HG03060 (cell line): Measurements from ENCODE around the gene ITGA8.
"Not testable (repeated sequence)": the region's sequence is repeated elsewhere in the genome, so short reads cannot be mapped to it uniquely, and the experiment has no call there.

Experiments
- ATAC-seq: cut with Tn5 transposase; IDR thresholded peaks from one replicate; pipeline ENCODE4 v1.9.1; 2021; ENCODE audit warnings: low read depth, moderate number of reproducible peaks; ENCODE audit not compliant: unreplicated experiment

Gene ITGA8

DNA sequence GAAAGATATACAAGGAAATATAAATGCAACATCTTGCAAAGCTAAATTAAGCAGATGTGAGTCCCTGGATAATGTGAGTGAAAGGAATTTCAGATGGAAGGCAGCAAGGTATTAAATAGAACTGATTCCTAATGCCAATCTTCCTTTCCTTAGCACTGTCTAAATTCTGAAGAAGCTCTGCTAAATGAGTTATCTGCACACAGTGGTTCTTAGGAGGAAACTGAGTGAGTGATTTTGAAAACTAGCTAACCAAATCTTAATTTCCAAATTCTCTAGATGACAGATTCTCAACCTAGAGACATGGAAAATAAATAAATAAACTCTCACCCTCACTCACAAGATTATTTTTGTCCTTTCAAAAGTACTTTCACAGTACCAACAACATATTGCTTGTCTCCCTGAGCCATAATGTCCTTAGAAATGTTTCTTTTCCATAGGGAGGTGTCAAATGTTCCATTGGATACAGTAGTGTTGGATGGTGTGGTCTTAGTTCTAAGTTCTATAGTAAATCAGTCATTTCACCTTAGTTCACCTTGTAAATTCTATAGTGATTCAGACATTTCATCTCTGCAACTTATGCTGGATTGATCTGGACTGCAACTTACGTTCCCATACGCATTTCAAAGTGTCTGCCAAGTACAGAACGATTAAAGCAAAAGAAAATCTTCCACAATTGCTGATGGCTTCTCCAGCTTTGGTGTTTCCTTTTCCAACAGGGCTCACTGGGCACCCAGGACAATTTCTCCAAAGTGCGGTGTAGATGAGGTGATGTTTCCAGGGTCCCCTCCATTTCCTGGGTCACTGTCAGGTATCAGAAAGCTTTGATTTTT is 203.3 kb downstream of the ITGA8 start:
- no peak for ATAC-seq

- no peak for ATAC-seq
These were observed 204.5 kb downstream of the ITGA8 start for GRCh38 chr10:15515202-15515601.

DNA sequence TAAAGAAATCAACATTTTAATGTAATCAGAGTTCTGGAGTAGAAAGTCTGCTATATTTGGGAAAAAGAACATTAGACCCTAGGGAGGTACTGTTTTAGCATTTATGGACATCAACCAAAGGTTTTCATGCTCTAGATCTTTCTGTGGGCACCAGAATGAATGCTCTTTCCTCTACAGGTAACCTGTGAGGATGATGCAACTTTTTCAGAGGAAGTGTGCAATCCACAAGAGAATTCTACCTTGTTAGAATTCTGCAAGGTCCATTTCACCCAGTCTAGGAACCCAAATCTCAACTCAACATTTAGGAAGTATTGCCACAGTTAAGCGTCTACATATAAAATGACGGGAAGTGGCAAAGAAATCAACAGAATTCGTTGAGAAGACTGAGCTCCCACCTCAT is 208.8 kb downstream of the ITGA8 start:
- ATAC-seq, result no peak

GRCh38 chr10:15505329-15505728 is 214.4 kb downstream of the ITGA8 start:
- no peak for ATAC-seq

DNA sequence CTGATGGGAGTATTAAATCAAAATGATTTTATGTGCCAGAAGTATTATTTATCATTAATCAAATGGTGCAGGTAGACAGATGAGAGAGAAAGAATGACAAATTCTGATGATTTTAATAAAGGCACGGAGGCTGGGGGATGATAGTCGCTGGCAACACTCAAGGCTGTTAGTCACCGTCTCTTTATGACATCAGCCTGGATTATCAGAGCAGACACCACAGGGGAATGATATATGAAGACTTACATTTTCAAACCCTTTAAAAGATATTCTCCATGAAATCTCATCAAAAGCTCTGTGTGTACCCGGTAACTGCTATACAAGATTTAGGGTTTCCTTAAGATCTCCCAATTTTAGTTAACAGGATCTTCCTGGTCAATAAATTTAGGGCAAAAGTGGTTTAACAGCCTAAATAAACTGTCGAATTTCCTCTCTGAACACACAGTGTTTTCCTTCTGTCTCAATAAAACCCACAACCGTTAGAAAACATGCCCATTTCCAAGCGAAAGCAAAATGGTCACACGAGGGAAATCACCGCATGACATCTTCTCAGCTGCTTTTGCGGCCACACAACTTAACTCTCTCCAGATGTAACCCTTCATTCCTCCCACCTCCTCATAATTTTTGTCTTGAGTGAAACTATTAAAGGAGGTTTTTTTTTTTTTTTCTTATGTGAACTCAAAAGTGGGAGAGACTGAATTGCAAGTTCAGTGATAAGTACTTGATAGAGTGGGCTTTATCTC is 215.5 kb downstream of the ITGA8 start:
- ATAC-seq, result no peak

GRCh38 chr10:15494850-15495506 is 224.7 kb downstream of the ITGA8 start:
- no peak for ATAC-seq

DNA sequence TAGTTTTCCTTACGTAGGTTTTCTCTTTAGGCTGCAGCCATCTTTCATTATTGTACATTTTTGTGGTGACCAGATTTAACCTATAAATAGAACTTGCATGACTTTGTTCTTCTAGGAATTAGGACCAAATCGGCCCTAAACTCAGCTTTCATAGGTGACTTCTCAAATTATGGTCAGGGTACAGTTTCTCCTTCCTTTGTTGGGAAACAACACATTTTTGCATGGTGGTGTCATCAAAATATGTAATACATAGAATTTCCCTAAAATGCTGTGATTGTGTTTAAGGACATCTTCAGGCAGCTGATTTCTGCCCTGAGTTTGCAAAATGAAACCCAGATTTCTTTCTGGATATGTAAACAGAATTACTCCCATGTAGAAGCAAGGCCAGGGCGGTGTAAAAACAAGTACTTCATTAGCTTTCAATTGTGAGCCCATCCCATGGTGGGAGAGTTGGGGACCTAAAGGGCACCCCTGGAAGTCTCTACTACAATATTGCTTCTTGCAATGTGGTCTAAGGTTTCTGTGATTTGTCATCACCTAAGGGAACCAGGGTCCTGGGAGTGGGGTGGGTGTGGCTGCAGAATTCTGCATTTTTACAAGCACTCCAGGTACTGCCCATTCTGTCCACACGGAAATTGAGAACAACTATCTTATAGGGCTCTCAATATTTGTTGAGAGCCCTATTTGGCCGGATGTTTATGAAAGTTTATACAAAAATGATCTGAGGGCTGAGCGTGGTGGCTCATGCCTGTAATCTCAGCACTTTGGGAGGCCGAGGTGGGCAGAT is 227.7 kb downstream of the ITGA8 start:
- ATAC-seq, result no peak

- ATAC-seq, result no peak
These were observed 230.3 kb downstream of the ITGA8 start for GRCh38 chr10:15489431-15489830.

- ATAC-seq, result no peak
These were observed 232.3 kb downstream of the ITGA8 start for GRCh38 chr10:15487376-15487775.

GRCh38 chr10:15486404-15486803 is 233.3 kb downstream of the ITGA8 start:
- no peak for ATAC-seq

DNA sequence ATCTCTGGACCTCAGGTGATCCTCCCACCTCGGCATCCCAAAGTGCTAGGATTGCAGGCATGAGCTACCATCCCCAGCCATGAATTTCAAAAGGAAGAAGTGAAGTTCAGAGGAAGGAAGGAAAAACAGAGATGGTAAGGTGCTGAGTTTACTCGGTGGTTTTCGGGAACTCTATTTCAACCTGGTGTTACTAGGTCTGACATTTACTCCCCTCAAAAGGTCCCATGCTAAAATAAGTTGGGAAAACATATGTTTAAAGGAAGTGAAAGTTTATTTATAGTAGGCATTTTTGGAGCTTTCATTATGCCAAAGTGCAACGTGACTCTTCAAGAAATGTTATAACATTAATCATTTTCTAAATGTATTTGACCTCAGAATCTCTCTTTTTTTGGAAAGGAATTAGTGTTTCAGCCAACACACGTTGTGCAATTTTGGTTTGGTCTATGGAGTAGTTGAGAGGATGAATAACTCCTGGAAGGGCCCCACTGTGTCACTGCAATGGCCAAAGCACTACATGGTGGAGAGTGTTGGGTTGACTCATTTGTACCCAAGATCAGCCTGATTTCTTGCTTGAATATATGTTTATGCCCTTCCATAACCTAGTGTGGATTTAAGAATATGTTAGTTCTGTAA is 233.9 kb downstream of the ITGA8 start:
- ATAC-seq, result no peak

DNA sequence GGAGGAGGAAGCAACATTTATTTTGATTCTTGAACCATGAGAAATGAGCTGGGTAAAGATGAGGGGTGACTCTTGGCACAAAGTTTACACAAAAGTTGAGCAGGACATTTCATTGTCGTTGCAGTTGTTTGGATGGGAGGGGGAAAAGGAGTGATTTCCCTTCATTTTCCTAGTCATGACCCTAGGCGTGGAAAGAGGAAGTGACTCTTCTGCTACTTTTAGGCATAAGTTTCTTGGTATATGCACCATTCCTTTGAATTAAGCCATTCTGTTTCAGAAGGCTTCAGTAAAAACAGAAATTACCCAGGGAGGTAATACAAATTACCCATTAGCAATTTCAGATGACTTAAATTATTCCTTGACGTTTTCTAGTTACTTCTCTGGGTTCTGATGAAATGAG is 234.7 kb downstream of the ITGA8 start:
- ATAC-seq, result no peak

DNA sequence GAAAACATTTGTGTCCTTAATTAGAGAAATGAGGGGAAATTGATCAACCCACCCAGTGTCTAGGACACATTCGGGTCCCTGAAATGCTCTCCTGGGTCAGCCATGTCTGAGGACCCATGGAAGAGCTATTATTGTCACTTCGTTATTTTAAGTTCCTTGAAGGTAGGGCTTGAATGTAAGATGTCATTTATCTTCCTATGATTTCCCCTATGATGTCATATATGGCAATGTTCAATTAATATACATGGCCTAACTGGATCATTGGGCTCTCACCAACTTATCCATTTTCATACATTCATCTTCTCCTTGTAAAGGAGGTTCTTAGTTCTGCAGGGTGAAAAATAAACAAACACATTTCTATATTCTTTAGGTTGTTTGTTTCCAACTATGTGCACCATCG is 235.6 kb downstream of the ITGA8 start:
- ATAC-seq, result no peak

DNA sequence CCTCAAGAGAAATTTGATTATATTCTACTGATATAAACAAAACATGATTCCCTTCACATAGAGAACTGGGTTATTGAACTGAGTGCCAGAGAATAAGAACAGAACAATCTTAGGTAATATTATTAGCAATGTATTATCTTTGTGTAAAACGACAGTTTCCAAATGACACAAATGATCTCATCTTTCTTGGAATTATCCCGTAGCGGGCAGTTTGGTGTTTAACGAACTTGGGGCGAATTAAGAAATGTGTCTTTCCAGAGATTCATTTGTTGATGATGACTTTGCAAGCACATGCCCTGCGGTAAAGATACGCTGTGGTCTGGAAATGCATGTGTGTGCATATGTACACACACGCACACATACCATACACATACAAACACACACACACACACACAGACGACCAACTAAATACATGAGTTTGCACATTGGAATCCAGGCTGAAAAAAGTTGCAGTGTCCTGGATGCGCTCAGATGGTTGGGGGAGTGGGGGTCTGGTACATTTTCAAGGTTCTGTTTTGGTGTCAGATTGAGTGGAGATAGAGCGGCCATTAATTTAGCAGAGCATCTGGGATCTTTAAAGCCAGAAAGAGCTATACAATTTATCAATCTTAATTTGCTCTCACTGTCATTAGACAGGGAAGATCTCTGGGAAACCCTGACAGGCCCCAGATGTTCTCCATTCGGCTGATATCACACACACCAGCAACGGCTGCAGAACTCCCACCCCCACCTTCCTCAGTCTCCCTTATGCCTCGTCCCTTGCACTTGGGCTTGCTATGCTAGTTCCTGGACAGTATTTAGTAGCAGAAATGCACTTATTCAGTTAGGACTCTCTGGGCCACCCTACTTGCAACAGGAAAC is 236.3 kb downstream of the ITGA8 start:
- ATAC-seq, result no peak

DNA sequence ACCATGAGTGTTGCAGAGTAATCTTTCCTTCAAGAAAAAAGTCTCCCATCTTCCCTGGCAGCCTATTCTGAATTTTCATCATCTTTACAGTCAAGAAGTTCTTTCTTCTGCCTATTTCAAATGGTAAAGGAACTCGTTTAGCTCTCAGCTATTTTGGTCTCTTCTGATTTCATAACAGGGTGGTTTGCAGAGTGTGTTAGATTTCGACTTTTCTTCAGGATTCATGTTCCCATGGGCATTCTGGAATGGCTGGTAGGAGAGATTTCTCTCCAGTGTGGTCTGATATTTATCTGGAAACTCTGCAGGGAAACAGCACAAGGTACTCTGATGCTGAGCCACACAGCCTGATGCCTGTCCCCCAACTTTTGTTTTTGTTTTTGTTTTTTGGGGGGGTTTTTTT is 237.6 kb downstream of the ITGA8 start:
- ATAC-seq, result no peak

GRCh38 chr10:15478950-15479349 is 240.8 kb downstream of the ITGA8 start:
- no peak for ATAC-seq

- no peak for ATAC-seq
These were observed 241.3 kb downstream of the ITGA8 start for GRCh38 chr10:15478429-15478828.

DNA sequence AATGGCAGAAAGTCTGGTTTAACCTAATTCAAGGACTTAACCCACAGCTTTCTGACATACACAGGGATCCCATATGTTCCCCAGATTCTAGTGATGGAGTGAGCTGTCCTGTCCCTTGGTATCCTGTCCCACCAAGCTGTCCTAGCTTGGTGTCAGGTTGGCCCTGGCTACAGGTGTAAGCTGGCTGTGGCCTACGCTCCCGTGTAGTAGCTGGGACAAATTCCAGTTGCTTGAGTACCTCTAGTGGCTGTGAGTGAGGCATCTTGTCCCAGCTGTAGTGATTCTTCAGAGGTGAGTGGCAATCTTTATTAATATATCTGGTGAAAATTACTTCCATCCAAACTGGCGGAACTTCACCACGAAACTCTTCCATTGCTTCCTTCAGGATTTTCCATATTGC is 243.4 kb downstream of the ITGA8 start:
- no peak for ATAC-seq

DNA sequence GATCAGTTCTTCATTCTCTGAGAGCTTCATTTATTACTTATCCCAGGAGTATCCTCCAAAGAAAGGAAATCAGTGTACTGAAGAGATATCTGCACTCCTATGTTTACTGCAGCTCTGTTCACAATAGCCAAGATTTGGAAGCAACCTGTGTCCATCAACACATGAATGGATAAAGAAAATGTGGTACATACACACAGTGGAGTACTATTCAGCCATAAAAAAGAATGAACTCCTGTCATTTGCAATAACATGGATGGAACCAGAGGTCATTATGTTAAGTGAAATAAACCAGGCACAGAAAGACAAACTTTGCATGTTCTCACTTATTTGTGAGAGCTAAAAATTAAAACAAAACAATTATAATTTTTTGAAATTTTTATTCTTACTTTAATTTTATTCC is 244.3 kb downstream of the ITGA8 start:
- ATAC-seq, result not testable (repeated sequence)
